Caco-2 (cell line): ENCODE measurements around the gene ADARB2. TPM values are rescaled to one million over a fixed set of nuclear protein-coding genes. Genes with fewer than 3 reads are reported as not detected.
A peak's percentile ranks its signal among the peaks of the same experiment; 100 is the strongest.

Experiments
- BruUV-seq: library from RNA; stranded (reverse); fragments of 400-500 nt; replicated peaks from 2 replicates; lab custom pipeline; 2021; lab: Mats Ljungman, UMichigan
- CTCF ChIA-PET: fragments of 300-600 bp; sonication (Branson Sonifier 250); formaldehyde crosslinking; loops from one replicate; lab custom pipeline; 2022; ENCODE audit warnings: antibody characterized with exemption; lab: Charles Lee
- POLR2A ChIA-PET: fragments of 300-600 bp; sonication (Branson Sonifier 250); formaldehyde crosslinking; loops from one replicate; lab custom pipeline; 2022; ENCODE audit warnings: antibody characterized with exemption; lab: Charles Lee
- DNase-seq, 2 experiments: peaks; one replicate each; pipeline versions ENCODE4 v3.0.0 to v3.0.0-alpha.2; 2020 to 2022
- H3K27me3 ChIP-seq: replicated peaks from 2 replicates; pipeline ENCODE4 v1.6.0; 2011; ENCODE audit warnings: low read length; ENCODE audit not compliant: control insufficient read depth, insufficient read depth
- H3K36me3 ChIP-seq: 2 replicates; pipeline ENCODE4 v1.5.1; 2011; ENCODE audit warnings: low read length; ENCODE audit not compliant: control insufficient read depth, insufficient read depth
- H3K4me1 ChIP-seq: fragments of 250-450 bp; sonication (Bioruptor Pico); 2 replicates; pipeline ENCODE4 v1.5.1; 2020; ENCODE audit warnings: mild to moderate bottlenecking
- H3K4me3 ChIP-seq: 2 replicates; pipeline ENCODE4 v1.5.1; 2011; ENCODE audit warnings: low read depth, mild to moderate bottlenecking, control low read depth, low read length
- H3K9me3 ChIP-seq: fragments of 250-450 bp; sonication (Bioruptor Pico); 2 replicates; pipeline ENCODE4 v1.5.1; 2020; ENCODE audit warnings: mild to moderate bottlenecking, moderate library complexity
- H3K27ac Mint-ChIP-seq: one replicate; pipeline ENCODE4 v1.8.0; 2022; ENCODE audit warnings: mixed read lengths; ENCODE audit not compliant: unreplicated experiment
- H3K27me3 Mint-ChIP-seq: one replicate; pipeline ENCODE4 v1.8.0; 2022; ENCODE audit warnings: mixed read lengths; ENCODE audit not compliant: insufficient read depth, unreplicated experiment
- H3K36me3 Mint-ChIP-seq: one replicate; pipeline ENCODE4 v1.8.0; 2022; ENCODE audit warnings: mild to moderate bottlenecking, mixed read lengths; ENCODE audit not compliant: insufficient read depth, unreplicated experiment
- H3K4me1 Mint-ChIP-seq: one replicate; pipeline ENCODE4 v1.8.0; 2022; ENCODE audit warnings: low read depth, mixed read lengths; ENCODE audit not compliant: unreplicated experiment
- H3K4me3 Mint-ChIP-seq: one replicate; pipeline ENCODE4 v1.8.0; 2022; ENCODE audit warnings: mild to moderate bottlenecking, moderate library complexity, mixed read lengths; ENCODE audit not compliant: unreplicated experiment
- H3K9me3 Mint-ChIP-seq: one replicate; pipeline ENCODE4 v1.8.0; 2022; ENCODE audit warnings: mixed read lengths; ENCODE audit not compliant: unreplicated experiment
- CTCF ChIP-seq, 2 experiments: fragments of 200-600 bp in 1 of 2; IDR thresholded peaks; 1 replicate in 1 of 2; 2 replicates in 1 of 2; pipeline versions ENCODE4 v1.5.1 to v1.8.0; 2011 to 2022; ENCODE audit warnings: antibody characterized with exemption in 1 of 2, control low read depth in 1 of 2, inconsistent platforms in 1 of 2, low read depth in 1 of 2, low read length in 1 of 2, mild to moderate bottlenecking in 1 of 2, moderate library complexity in 1 of 2; ENCODE audit not compliant: insufficient read depth in 1 of 2, severe bottlenecking in 1 of 2, unreplicated experiment in 1 of 2
- intact Hi-C: fragments of 100-400 bp; cut with micrococcal nuclease; formaldehyde crosslinking; loops from one replicate; pipeline ENCODE4 v1.10.0; 2022; ENCODE audit not compliant: unreplicated experiment
- total RNA-seq: library from RNA; stranded (reverse); gene quantifications from 2 replicates; pipeline ENCODE4 v1.2.3, GENCODE V29; 2022

ADARB2 gene
- total RNA-seq, 1 experiment from 2014 or later, result 0.27 TPM

DNA sequence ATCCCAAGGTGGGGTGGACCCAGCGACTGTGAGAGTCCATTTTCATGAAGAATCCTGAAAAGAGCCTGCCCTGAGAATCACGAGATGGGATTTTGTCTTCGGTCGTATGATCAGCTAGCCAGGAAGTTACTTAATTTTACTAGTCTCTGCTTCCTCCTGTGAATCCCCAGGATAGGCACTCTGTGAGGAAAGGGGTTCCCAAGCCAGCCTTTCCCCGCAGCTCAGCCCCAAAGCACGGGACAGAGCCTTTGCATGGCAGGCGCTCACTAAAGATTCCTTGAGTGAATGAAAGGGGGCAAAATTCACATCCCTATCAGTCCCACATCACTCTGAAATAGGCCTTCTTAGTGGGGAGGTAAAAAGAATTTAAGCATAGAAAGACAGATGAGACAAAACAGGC, 219.6 kb downstream of the ADARB2 start:
- ChIA-PET CTCF (no interaction called here), POLR2A (no interaction called here)
- Histone ChIP-seq H3K4me3 (no peak overlapping the region), H3K4me1 (0 out of 2 replicates have a peak, but pooled peaks cover 3% of the 10 kb centered on the region), H3K9me3 (no peaks in the 10 kb centered on the region), H3K27me3 (no peaks in the 10 kb centered on the region), H3K36me3 (no peaks in the 10 kb centered on the region)
- H3K4me3 Mint-ChIP-seq, result no peak overlapping the region
- no peaks in the 10 kb centered on the region for H3K36me3 Mint-ChIP-seq
- intact Hi-C loops, result no loop called here
- H3K27ac Mint-ChIP-seq, result no peak overlapping the region
- H3K4me1 Mint-ChIP-seq, result peaks cover 11% of the 10 kb centered on the region
- peaks cover 30% of the 10 kb centered on the region for H3K27me3 Mint-ChIP-seq
- DNase-seq, result peak in 1 of 2 experiments; percentile 2
- H3K9me3 Mint-ChIP-seq, result no peaks in the 10 kb centered on the region
- no TSS peak for BruUV-seq
- TF ChIP-seq CTCF (IDR thresholded peaks at IDR 0.05; ENCODE audit: insufficient read depth in 1 of 2, low read depth in 1 of 2, low read length in 1 of 2, severe bottlenecking in 1 of 2, unreplicated experiment in 1 of 2), result no peak

GRCh38 chr10:1516492-1517165, 220.7 kb downstream of the ADARB2 start:
- H3K36me3 ChIP-seq, result no peaks in the 10 kb centered on the region
- TF ChIP-seq CTCF (IDR thresholded peaks at IDR 0.05; ENCODE audit: insufficient read depth in 1 of 2, low read depth in 1 of 2, low read length in 1 of 2, severe bottlenecking in 1 of 2, unreplicated experiment in 1 of 2), result no peak
- H3K4me3 Mint-ChIP-seq, result no peak overlapping the region
- H3K27ac Mint-ChIP-seq, result no peak overlapping the region
- intact Hi-C loops, result no loop called here
- peak in 1 of 2 experiments; percentile 17 for DNase-seq
- no peak overlapping the region for H3K4me3 ChIP-seq
- no peaks in the 10 kb centered on the region for H3K4me1 ChIP-seq
- peaks cover under 1% of the 10 kb centered on the region for H3K4me1 Mint-ChIP-seq
- ChIA-PET CTCF (no interaction called here), POLR2A (no interaction called here)
- H3K9me3 Mint-ChIP-seq, result no peaks in the 10 kb centered on the region
- no peaks in the 10 kb centered on the region for H3K27me3 ChIP-seq
- no TSS peak for BruUV-seq
- H3K36me3 Mint-ChIP-seq, result no peaks in the 10 kb centered on the region
- H3K27me3 Mint-ChIP-seq, result peaks cover 29% of the 10 kb centered on the region
- H3K9me3 ChIP-seq, result no peaks in the 10 kb centered on the region

DNA sequence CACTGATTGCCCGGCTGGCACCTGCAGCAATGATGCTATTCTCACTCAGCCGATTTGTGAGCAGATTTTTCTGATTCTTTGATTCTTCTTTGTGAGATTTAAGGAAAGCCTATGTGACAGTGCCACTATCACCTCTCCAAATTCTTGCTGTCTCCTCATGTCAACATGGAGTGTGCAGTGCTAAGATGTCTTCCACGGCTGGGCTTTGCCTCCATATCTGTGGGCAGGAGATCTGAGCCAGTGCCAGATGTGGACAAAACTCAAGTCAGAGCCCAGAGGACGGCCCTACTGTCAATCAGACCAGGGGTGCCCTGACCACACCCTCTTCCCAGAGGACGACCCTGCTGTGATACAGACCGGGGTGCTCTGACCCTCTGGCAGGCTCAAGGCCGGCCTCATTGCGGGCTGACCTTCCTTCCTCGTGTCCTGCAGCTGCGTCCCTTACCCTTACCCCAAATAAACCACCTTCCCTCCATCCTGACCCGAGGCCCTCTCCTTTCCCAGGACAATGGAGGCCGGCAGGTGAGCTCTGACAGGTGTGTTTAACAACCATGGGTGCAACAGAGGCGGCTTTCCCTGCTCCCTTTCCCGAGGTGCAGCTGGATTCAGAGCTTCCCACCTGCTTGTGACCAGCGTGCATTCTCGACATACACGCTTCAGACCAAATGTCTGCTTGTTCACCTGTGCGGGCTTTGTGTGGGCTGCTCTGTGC, 221.4 kb downstream of the ADARB2 start:
- no peaks in the 10 kb centered on the region for H3K9me3 Mint-ChIP-seq
- peaks cover 26% of the 10 kb centered on the region for H3K27me3 Mint-ChIP-seq
- no peaks in the 10 kb centered on the region for H3K4me1 Mint-ChIP-seq
- Histone ChIP-seq H3K36me3 (no peaks in the 10 kb centered on the region), H3K4me1 (no peaks in the 10 kb centered on the region), H3K27me3 (no peaks in the 10 kb centered on the region), H3K9me3 (no peaks in the 10 kb centered on the region), H3K4me3 (no peak overlapping the region)
- ChIA-PET POLR2A (no interaction called here), CTCF (no interaction called here)
- no peaks in the 10 kb centered on the region for H3K36me3 Mint-ChIP-seq
- no peak overlapping the region for H3K4me3 Mint-ChIP-seq
- TF ChIP-seq CTCF (IDR thresholded peaks at IDR 0.05; ENCODE audit: insufficient read depth in 1 of 2, low read depth in 1 of 2, low read length in 1 of 2, severe bottlenecking in 1 of 2, unreplicated experiment in 1 of 2), result no peak
- DNase-seq, result peak in 1 of 2 experiments; percentile 24
- no peak overlapping the region for H3K27ac Mint-ChIP-seq
- intact Hi-C loops, result no loop called here
- BruUV-seq, result no TSS peak
